ENCODE data around the gene DCBLD2. TPM values are rescaled to one million over a fixed set of nuclear protein-coding genes. Genes with fewer than 3 reads are reported as not detected.
A peak's percentile ranks its signal among the peaks of the same experiment; 100 is the strongest.

DCBLD2 gene
- total RNA-seq, 3 donors from 2014 or later, result 27.2 to 46.7 (median 29.6) TPM

- Histone ChIP-seq H3K4me1 (no peaks in the 10 kb centered on the region), H3K36me3 (no peaks in the 10 kb centered on the region), H3K4me3 (no peak overlapping the region), H3K27ac (peak overlapping the region; percentile 23 to 83), H3K9me3 (no peaks in the 10 kb centered on the region), H3K27me3 (no peaks in the 10 kb centered on the region)
- intact Hi-C loops (cut with DNase I; ENCODE audit: low total_unique reads), result no loop called here
- TF ChIP-seq POLR2AphosphoS5 (IDR thresholded peaks at IDR 0.05), result no peak
- no peak for TF ChIP-seq CTCF (IDR thresholded peaks at IDR 0.05)
- TF ChIP-seq POLR2A (IDR thresholded peaks at IDR 0.05), result no peak
- no peak for DNase-seq (ENCODE audit: low spot score in 2 of 2)
These were observed 132.0 kb downstream of the DCBLD2 start for GRCh38 chr3:98769448-98769847.

- TF ChIP-seq POLR2A (IDR thresholded peaks at IDR 0.05) (no peak), CTCF (IDR thresholded peaks at IDR 0.05) (no peak)
- Histone ChIP-seq H3K4me3 (no peak overlapping the region), H3K27me3 (no peaks in the 10 kb centered on the region), H3K4me1 (no peaks in the 10 kb centered on the region), H3K36me3 (no peaks in the 10 kb centered on the region), H3K27ac (peak overlapping the region; percentile 23 to 83), H3K9me3 (no peaks in the 10 kb centered on the region)
- intact Hi-C loops (cut with DNase I; ENCODE audit: low total_unique reads), result no loop called here
- DNase-seq (ENCODE audit: low spot score in 2 of 2), result no peak
These were observed 132.5 kb downstream of the DCBLD2 start for GRCh38 chr3:98768961-98769360.

GRCh38 chr3:98766924-98767323 is 134.6 kb downstream of the DCBLD2 start:
- Histone ChIP-seq H3K36me3 (no peaks in the 10 kb centered on the region), H3K27me3 (no peaks in the 10 kb centered on the region), H3K27ac (no peak overlapping the region), H3K4me1 (no peaks in the 10 kb centered on the region), H3K9me3 (no peaks in the 10 kb centered on the region), H3K4me3 (no peak overlapping the region)
- intact Hi-C loops (cut with DNase I; ENCODE audit: low total_unique reads), result no loop called here
- no peak for DNase-seq (ENCODE audit: low spot score in 2 of 2)
- TF ChIP-seq POLR2AphosphoS5 (IDR thresholded peaks at IDR 0.05) (no peak), POLR2A (IDR thresholded peaks at IDR 0.05) (no peak), CTCF (IDR thresholded peaks at IDR 0.05) (no peak)

- Histone ChIP-seq H3K4me3 (no peak overlapping the region), H3K27me3 (no peaks in the 10 kb centered on the region), H3K27ac (no peak overlapping the region), H3K4me1 (no peaks in the 10 kb centered on the region), H3K9me3 (no peaks in the 10 kb centered on the region), H3K36me3 (no peaks in the 10 kb centered on the region)
- TF ChIP-seq POLR2A (IDR thresholded peaks at IDR 0.05), result no peak
- TF ChIP-seq CTCF (IDR thresholded peaks at IDR 0.05), result no peak
- no peak for TF ChIP-seq POLR2AphosphoS5 (IDR thresholded peaks at IDR 0.05)
- DNase-seq (ENCODE audit: low spot score in 2 of 2), result no peak
- intact Hi-C loops (cut with DNase I; ENCODE audit: low total_unique reads), result no loop called here
These were observed 135.8 kb downstream of the DCBLD2 start for GRCh38 chr3:98765721-98766120.

- Histone ChIP-seq H3K4me1 (no peaks in the 10 kb centered on the region), H3K27me3 (no peaks in the 10 kb centered on the region), H3K4me3 (no peak overlapping the region), H3K36me3 (no peaks in the 10 kb centered on the region), H3K27ac (no peak overlapping the region), H3K9me3 (no peaks in the 10 kb centered on the region)
- intact Hi-C loops (cut with DNase I; ENCODE audit: low total_unique reads), result no loop called here
- TF ChIP-seq POLR2AphosphoS5 (IDR thresholded peaks at IDR 0.05), result no peak
- no peak for TF ChIP-seq POLR2A (IDR thresholded peaks at IDR 0.05)
- no peak for TF ChIP-seq CTCF (IDR thresholded peaks at IDR 0.05)
- DNase-seq (ENCODE audit: low spot score in 2 of 2), result no peak
These were observed 137.0 kb downstream of the DCBLD2 start for GRCh38 chr3:98764472-98764884.
